ENCODE measurements around the gene PPP1R2B.

PPP1R2B gene

DNA sequence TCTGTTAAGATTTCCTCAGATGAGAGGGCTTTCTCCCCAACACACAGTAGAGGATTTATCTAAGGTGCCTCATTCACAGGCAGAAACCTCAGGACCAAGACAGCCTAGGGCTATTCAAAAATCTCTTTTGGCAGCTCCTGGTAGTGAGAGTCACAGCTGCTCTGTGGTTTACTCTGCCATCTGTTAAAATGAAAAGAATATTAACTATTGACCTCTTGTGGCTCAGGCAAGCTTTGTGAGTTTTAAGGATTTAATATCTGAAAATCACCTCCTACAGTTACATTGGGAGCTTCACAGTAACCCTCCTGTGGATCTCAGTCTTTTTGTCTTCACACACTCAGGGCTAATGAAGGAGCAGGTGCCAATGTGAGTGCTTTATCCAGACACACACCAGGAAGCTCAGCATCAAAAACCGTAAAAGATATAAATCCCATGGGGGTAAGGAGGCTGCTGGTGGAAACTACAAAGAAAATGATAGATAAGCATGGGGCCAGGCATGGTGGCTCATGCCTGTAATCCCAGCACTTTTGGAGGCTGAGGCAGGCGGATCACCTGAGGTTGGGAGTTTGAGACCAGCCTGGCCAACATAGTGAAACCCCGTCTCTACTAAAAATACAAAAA lies 29.7 kb downstream of the PPP1R2B start:
- no peak for DNase-seq

DNA sequence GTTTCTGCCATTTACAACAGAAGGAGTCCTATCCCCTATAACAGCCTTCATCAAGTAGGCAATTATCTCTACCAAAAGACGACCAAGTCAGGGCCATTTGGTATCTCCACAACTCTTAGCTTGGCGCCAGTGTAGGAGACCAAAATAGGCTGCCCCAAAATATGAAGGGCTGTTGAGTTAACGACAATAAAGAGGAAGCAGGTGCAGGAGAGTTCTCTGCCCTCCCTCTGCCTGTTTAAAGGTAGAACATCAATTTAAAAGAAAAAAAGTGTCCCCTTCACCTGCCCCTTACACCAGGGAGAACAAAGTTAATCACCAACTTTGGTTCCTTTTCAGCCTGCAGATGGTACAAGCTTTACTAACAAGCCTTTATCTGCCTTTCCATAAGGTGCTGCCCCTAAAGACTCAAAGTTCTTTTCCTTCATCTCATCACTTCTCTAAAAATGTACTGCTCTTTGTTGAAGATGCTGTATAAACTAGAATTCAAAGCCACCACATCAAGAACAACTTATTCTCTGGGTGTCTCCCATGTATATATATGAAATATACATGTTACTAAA lies 33.3 kb downstream of the PPP1R2B start:
- no peak for DNase-seq

DNA sequence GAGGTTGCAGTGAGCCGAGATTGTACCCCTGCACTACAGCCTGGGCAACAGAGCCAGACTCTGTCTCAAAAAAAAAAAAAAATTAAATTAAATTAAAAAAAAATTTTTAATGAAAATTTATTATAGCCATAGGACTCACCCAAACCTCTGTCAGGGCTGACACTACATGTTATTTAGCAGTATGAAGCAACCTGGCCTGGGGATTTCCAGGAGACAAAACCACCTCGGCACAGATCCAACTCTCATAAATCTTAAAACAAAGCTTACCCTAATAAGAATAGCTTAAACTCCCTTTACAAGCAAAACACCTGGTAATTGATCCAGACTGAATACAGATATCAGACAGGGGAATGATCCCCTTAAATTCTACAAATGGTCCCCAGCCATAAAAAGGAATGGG lies 38.4 kb downstream of the PPP1R2B start:
- no peak for DNase-seq

DNA sequence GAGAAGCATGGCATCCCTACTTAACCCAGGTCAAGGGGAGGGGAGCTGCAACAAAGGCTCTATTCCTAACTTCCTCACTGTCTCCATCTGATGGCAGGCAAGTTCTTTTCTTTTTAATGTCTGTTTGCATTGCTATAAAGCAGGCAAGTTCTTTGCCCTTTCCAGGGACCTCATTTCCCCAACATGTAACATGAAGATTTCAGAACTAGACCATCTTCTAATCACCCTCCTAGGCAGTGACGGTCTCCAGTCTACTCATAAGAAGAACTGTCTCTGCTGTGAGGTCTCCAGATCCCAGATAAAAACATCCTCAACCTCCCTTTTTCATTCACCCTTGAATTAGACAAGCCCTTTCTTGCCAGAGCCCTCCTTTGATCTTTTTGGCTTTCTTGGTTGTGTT lies 42.1 kb downstream of the PPP1R2B start:
- no peak for DNase-seq

DNA sequence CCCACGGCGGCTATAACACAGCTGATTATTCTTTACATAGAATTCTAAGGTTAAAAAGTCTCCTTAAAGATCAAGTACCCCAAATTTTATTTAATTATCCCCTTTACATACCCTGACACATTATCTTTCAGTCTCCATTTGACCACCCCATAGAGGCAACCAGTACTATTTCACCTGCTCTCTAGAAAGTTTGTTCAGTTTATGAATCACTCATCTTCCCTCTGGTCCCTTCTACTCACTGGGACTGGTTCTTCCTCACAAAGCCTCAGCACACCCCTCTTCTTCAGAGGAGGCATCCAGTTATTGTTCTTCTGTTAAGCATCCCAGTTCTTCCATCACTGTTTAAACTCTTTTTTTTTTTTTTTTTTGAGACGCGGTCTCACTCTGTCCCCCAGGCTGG lies 42.8 kb downstream of the PPP1R2B start:
- no peak for DNase-seq

DNA sequence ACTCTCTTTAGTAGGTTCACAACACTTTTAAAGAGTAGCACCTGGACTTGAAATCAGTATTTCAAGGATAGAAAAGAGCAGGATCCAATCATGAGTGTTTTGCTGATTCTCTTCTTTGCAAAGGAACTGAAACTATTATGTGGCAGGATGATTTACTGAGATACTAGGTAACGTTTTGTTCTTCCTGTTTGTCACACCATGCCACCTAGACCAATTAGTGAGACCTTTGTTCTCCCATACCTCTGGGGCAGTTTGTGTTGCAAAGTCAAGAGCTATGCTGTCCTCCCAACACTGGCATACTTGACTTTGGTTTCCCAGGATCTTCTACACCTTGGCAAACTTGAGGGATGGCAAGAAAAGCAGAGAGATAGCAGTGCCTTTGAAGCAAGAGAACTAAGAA lies 43.4 kb downstream of the PPP1R2B start:
- DNase-seq = no peak

DNA sequence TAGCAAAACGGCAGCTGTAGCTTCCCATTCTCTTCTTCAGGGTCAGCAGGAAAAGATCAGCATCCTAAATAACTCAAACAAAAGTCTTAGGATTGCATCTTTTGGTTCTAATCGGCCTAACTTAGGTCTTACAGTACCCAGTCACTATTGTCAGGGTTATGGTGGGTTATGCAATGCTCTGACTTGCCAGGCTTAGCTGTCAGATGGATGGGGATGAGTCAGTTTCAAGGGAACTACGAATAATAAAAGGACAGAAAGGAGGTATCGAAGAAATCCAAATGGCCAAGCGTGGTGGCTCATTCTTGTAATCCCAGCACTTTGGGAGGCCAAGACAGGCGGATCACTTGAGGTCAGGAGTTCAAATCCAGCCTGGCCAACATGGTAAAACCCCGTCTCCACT lies 46.5 kb downstream of the PPP1R2B start:
- no peak for DNase-seq
